ENCODE results near the gene CACNB4.

- TF ChIP-seq CTCF (IDR thresholded peaks at IDR 0.05) (no peak), POLR2A (IDR thresholded peaks at IDR 0.05) (no peak)
Observed at GRCh38 chr2:152011724-152012123, 87.1 kb downstream of the CACNB4 start.
